Measurements from ENCODE around the gene TDRD12.

The TDRD12 gene

DNA sequence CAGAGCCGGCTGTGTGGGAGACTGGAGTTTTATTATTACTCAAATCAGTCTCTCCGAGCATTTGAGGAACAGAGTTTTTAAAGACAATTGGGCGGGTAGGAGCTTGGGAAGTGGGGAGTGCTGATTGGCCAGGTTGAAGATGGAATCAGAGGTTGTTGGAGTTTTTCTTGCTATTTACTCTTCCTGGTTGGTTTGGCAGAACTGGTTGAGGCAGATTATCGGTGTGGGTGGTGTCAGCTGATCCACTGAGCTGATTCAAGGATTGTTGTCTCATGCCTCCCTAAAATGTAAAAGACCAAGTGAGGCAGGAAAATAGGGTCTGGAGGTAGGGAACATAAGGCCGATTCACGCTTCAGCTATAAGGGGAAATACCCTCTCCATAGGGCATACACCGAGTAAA lies 1.3 kb upstream of the TDRD12 start:
- TF ChIP-seq, protein P1, sequence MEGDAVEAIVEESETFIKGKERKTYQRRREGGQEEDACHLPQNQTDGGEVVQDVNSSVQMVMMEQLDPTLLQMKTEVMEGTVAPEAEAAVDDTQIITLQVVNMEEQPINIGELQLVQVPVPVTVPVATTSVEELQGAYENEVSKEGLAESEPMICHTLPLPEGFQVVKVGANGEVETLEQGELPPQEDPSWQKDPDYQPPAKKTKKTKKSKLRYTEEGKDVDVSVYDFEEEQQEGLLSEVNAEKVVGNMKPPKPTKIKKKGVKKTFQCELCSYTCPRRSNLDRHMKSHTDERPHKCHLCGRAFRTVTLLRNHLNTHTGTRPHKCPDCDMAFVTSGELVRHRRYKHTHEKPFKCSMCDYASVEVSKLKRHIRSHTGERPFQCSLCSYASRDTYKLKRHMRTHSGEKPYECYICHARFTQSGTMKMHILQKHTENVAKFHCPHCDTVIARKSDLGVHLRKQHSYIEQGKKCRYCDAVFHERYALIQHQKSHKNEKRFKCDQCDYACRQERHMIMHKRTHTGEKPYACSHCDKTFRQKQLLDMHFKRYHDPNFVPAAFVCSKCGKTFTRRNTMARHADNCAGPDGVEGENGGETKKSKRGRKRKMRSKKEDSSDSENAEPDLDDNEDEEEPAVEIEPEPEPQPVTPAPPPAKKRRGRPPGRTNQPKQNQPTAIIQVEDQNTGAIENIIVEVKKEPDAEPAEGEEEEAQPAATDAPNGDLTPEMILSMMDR (conservative IDR thresholded peaks at IDR 0.05; ENCODE audit: control insufficient read depth, insufficient read depth, low read depth, low read length) = no peak
- H3K4me3 ChIP-seq (ENCODE audit: control insufficient read depth, low read depth, low read length) = no peak overlapping the region
- DNase-seq (ENCODE audit: low read depth) = no peak

DNA sequence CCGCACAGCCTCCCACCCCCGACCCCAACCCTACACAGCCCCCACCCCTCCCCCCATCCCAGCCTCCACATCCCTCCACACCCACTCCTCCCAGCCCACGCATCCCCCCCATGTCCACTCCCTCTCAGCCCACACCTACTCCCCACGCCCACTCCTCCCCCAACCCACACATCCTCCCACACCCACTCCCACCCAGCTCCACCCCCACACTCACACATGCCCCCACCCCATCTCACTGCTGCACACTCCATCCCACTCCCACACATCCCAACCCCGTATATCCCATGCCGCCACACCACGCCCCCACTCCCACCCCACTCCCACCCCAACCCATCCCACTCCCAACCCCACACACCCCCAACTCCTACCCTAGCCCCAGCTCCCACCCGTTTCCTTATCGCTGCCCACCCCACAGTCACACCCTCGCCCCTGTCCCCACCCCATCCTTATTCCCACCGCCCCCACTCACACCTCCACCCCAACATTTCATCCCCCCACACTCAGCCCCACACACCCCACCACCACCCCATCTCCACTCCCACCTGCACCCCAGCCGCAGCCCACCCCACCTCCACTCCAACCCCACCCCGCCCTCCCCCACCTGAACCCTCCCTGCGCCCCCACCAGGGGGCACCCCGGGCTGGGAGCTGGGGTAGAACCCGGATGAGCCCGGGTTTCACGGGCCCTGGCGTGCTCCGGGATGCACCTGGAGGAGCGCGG lies 809 bp downstream of the TDRD12 start:
- DNase-seq (ENCODE audit: low read depth) = no peak
- TF ChIP-seq, protein P1 (conservative IDR thresholded peaks at IDR 0.05; ENCODE audit: control insufficient read depth, insufficient read depth, low read depth, low read length) = no peak
- no peak overlapping the region for H3K4me3 ChIP-seq (ENCODE audit: control insufficient read depth, low read depth, low read length)

GRCh38 chr19:32720936-32721250 lies 1.3 kb downstream of the TDRD12 start:
- H3K4me3 ChIP-seq (ENCODE audit: control insufficient read depth, low read depth, low read length) = no peak overlapping the region
- no peak for DNase-seq (ENCODE audit: low read depth)
- TF ChIP-seq, protein P1 (conservative IDR thresholded peaks at IDR 0.05; ENCODE audit: control insufficient read depth, insufficient read depth, low read depth, low read length) = no peak

GRCh38 chr19:32735936-32736335 lies 16.4 kb downstream of the TDRD12 start:
- TF ChIP-seq, protein P1 (conservative IDR thresholded peaks at IDR 0.05; ENCODE audit: control insufficient read depth, insufficient read depth, low read depth, low read length) = no peak
- no peak overlapping the region for H3K4me3 ChIP-seq (ENCODE audit: control insufficient read depth, low read depth, low read length)
- DNase-seq (ENCODE audit: low read depth) = no peak

GRCh38 chr19:32743021-32743420 lies 23.5 kb downstream of the TDRD12 start:
- TF ChIP-seq, protein P1 (conservative IDR thresholded peaks at IDR 0.05; ENCODE audit: control insufficient read depth, insufficient read depth, low read depth, low read length) = no peak
- no peak for DNase-seq (ENCODE audit: low read depth)
- no peak overlapping the region for H3K4me3 ChIP-seq (ENCODE audit: control insufficient read depth, low read depth, low read length)

GRCh38 chr19:32743447-32743846 lies 23.9 kb downstream of the TDRD12 start:
- TF ChIP-seq, protein P1 (conservative IDR thresholded peaks at IDR 0.05; ENCODE audit: control insufficient read depth, insufficient read depth, low read depth, low read length) = no peak
- no peak for DNase-seq (ENCODE audit: low read depth)
- no peak overlapping the region for H3K4me3 ChIP-seq (ENCODE audit: control insufficient read depth, low read depth, low read length)
